Measurements from ENCODE around the gene CREG2.

Gene CREG2

DNA sequence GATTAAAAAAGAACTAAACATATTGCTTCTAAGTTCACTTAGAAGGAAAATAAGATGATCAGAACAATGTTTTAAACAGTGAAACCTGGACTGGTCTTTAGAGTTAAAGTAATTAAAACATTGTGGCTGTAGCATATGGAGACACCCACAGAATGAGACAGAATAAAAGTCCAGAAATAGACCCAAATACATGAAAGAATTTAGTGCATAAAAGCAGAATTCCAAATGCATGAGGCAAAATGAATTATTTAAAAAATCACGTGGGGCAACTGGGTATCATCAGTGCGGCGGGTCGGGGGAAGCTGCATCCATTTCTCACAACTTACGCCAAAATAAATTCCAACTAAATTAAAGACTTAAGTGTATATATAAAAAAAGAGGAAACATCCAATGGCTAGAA lies 90.9 kb downstream of the CREG2 start:
- Histone ChIP-seq H3K79me1 (ENCODE audit: low read depth, low read length) (no peaks in the 10 kb centered on the region), H3K9me3 (replicated peaks in 1 of 2; ENCODE audit: control insufficient read depth in 2 of 2, insufficient read depth in 1 of 2, low read depth in 1 of 2, low read length in 2 of 2) (no peaks in the 10 kb centered on the region), H3K14ac (ENCODE audit: low read length) (no peak overlapping the region), H4K8ac (ENCODE audit: low read depth, low read length) (no peak overlapping the region), H2BK15ac (ENCODE audit: low read length) (no peak overlapping the region), H2AK5ac (ENCODE audit: low read depth, low read length) (no peak overlapping the region), H3K23ac (ENCODE audit: low read depth, low read length, poor library complexity) (no peak overlapping the region), H3K27me3 (ENCODE audit: control insufficient read depth in 3 of 3, insufficient read depth in 3 of 3, low read depth in 1 of 3, low read length in 3 of 3) (no peaks in the 10 kb centered on the region), H3K36me3 (replicated peaks in 1 of 2; ENCODE audit: control insufficient read depth in 2 of 2, insufficient read depth in 2 of 2, low read length in 2 of 2) (peaks cover 2 to 33% of the 10 kb centered on the region in 2 donors), H2BK12ac (ENCODE audit: low read length) (no peak overlapping the region), H3K4me1 (ENCODE audit: control insufficient read depth in 2 of 2, insufficient read depth in 1 of 2, low read depth in 1 of 2, low read length in 2 of 2) (no peaks in the 10 kb centered on the region), H3K4me2 (ENCODE audit: insufficient read depth, low read length, poor library complexity, severe bottlenecking) (no peak overlapping the region), H3K18ac (ENCODE audit: low read length) (no peak overlapping the region), H3K4me3 (ENCODE audit: low read length in 2 of 2) (no peak overlapping the region), H2BK5ac (ENCODE audit: low read length) (no peak overlapping the region), H2AFZ (ENCODE audit: low read length) (no peak overlapping the region), H3K4ac (ENCODE audit: low read length) (no peak overlapping the region), H3K27ac (replicated peaks; ENCODE audit: low read length) (no peak overlapping the region), H3K9ac (ENCODE audit: low read depth, low read length, poor library complexity) (no peak overlapping the region), H4K91ac (ENCODE audit: low read depth, low read length, poor library complexity) (no peak overlapping the region), H2BK120ac (ENCODE audit: low read depth, low read length) (no peak overlapping the region)
- DNase-seq (ENCODE audit: low spot score), result no peak
- no CpG with 5 or more reads among the region's 5 CpGs for WGBS, 2 donors (ENCODE audit: extremely low coverage in 2 of 2, insufficient read length in 2 of 2, insufficient replicate concordance in 1 of 2)

DNA sequence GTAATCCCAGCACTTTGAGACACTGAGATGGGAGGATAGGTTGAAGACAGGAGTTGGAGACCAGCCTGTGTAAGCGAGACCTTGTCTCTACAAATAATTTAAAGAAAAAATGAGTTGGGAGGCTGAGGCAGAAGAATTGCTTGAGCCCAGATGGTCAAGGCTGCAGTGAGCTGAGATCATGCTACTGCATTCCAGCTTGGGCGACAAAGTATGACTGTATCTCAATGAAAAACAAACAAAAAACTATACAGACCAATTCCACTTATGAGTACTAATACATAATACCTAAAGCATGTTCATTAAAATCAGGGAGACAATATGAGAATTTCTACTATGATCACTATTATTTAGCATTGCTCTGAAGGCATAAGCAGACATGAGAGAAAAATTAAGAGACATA lies 91.4 kb downstream of the CREG2 start:
- Histone ChIP-seq H3K36me3 (replicated peaks in 1 of 2; ENCODE audit: control insufficient read depth in 2 of 2, insufficient read depth in 2 of 2, low read length in 2 of 2) (peaks cover 2 to 33% of the 10 kb centered on the region in 2 donors), H3K4me1 (ENCODE audit: control insufficient read depth in 2 of 2, insufficient read depth in 1 of 2, low read depth in 1 of 2, low read length in 2 of 2) (no peaks in the 10 kb centered on the region)

More for the DNA sequence above, 91.4 kb downstream of the CREG2 start:
- H3K9me3 ChIP-seq (replicated peaks in 1 of 2; ENCODE audit: control insufficient read depth in 2 of 2, insufficient read depth in 1 of 2, low read depth in 1 of 2, low read length in 2 of 2), result no peaks in the 10 kb centered on the region
- no peak overlapping the region for H3K18ac ChIP-seq (ENCODE audit: low read length)
- H3K27ac ChIP-seq (replicated peaks; ENCODE audit: low read length), result no peak overlapping the region
- H3K79me1 ChIP-seq (ENCODE audit: low read depth, low read length), result no peaks in the 10 kb centered on the region
- H3K9ac ChIP-seq (ENCODE audit: low read depth, low read length, poor library complexity), result no peak overlapping the region
- H2AFZ ChIP-seq (ENCODE audit: low read length), result no peak overlapping the region
- H2BK12ac ChIP-seq (ENCODE audit: low read length), result no peak overlapping the region
- no peak overlapping the region for H2BK5ac ChIP-seq (ENCODE audit: low read length)
- no peak overlapping the region for H2BK120ac ChIP-seq (ENCODE audit: low read depth, low read length)
- H2AK5ac ChIP-seq (ENCODE audit: low read depth, low read length), result no peak overlapping the region
- H4K8ac ChIP-seq (ENCODE audit: low read depth, low read length), result peak overlapping the region; percentile 70
- H3K27me3 ChIP-seq (ENCODE audit: control insufficient read depth in 3 of 3, insufficient read depth in 3 of 3, low read depth in 1 of 3, low read length in 3 of 3), result no peaks in the 10 kb centered on the region
- no peak overlapping the region for H3K14ac ChIP-seq (ENCODE audit: low read length)
- no peak for DNase-seq (ENCODE audit: low spot score)
- H4K91ac ChIP-seq (ENCODE audit: low read depth, low read length, poor library complexity), result no peak overlapping the region
- no peak overlapping the region for H3K4ac ChIP-seq (ENCODE audit: low read length)
- no CpG with 5 or more reads among the region's 2 CpGs for WGBS, 2 donors (ENCODE audit: extremely low coverage in 2 of 2, insufficient read length in 2 of 2, insufficient replicate concordance in 1 of 2)
- no peak overlapping the region for H2BK15ac ChIP-seq (ENCODE audit: low read length)
- H3K4me3 ChIP-seq (ENCODE audit: low read length in 2 of 2), result no peak overlapping the region
- H3K23ac ChIP-seq (ENCODE audit: low read depth, low read length, poor library complexity), result no peak overlapping the region
- no peak overlapping the region for H3K4me2 ChIP-seq (ENCODE audit: insufficient read depth, low read length, poor library complexity, severe bottlenecking)

Small RNA genes lying within 50 kb of the gene (small RNA-seq; reads per million reads assigned to genes)
- 2.0 reads per million for gene MIR5696 (ENCODE audit: insufficient read depth)
